ENCODE measurements around the gene YARS1. TPM values are rescaled to one million over a fixed set of nuclear protein-coding genes. Genes with fewer than 3 reads are reported as not detected.
"Not testable (repeated sequence)": the region's sequence is repeated elsewhere in the genome, so short reads cannot be mapped to it uniquely, and the experiment has no call there.

YARS1 gene
- total and polyA plus RNA-seq, 2 of the 13 experiments (the other 11 are each of a cell fraction or from before 2014, with no cell fraction given) = 50.1 to 113 TPM

GRCh38 chr1:32791881-32792280 is 25.3 kb downstream of the YARS1 start:
- ChIA-PET POLR2A (no interaction called here), CTCF (ENCODE audit: low intra/inter-chr PET ratio, low total read pairs) (no interaction called here)
- Histone ChIP-seq H3K4me3 (replicated peaks in 1 of 3; ENCODE audit: insufficient read depth in 1 of 3, low read depth in 2 of 3, low read length in 3 of 3) (no peak overlapping the region), H2AFZ (ENCODE audit: low read length) (no peak overlapping the region), H3K27ac (ENCODE audit: extremely low read length, insufficient read depth, low read length) (no peak overlapping the region), H3K27me3 (ENCODE audit: control insufficient read depth in 1 of 2, insufficient read depth in 2 of 2, low read length in 2 of 2) (no peaks in the 10 kb centered on the region), H3K4me1 (ENCODE audit: insufficient read depth, low read length) (no peaks in the 10 kb centered on the region), H3K36me3 (replicated peaks in 1 of 2; ENCODE audit: control insufficient read depth in 1 of 2, insufficient read depth in 2 of 2, low read length in 2 of 2) (peaks cover 7 to 59% of the 10 kb centered on the region in 2 experiments; a peak in 4 of 5 replicates), H4K20me1 (ENCODE audit: insufficient read depth, low read length) (no peaks in the 10 kb centered on the region), H3K79me2 (ENCODE audit: insufficient read depth, low read length) (no peaks in the 10 kb centered on the region), H3K9ac (ENCODE audit: insufficient read depth, low read depth, low read length) (no peak overlapping the region), H3K9me3 (ENCODE audit: low read length) (no peaks in the 10 kb centered on the region), H3K4me2 (ENCODE audit: low read depth, low read length) (no peak overlapping the region)
- DNase-seq (ENCODE audit: low spot score) (no peak), ATAC-seq (no peak), FAIRE-seq (no peak)
- no peak for TF ChIP-seq LCORL (IDR thresholded peaks at IDR 0.05)
- no peak for TF ChIP-seq LCORL (CRISPR knock-in tag; IDR thresholded peaks at IDR 0.05)
- TF ChIP-seq KDM6A (CRISPR knock-in tag; IDR thresholded peaks at IDR 0.05; ENCODE audit: low read depth) = no peak
- no peak for TF ChIP-seq IRF2 (CRISPR knock-in tag; IDR thresholded peaks at IDR 0.05)
- TF ChIP-seq KLF6 (CRISPR knock-in tag; IDR thresholded peaks at IDR 0.05) = no peak
- no peak for TF ChIP-seq SNAPC2 (CRISPR knock-in tag; IDR thresholded peaks at IDR 0.05)
- TF ChIP-seq ARID3A (IDR thresholded peaks at IDR 0.05; ENCODE audit: low read depth, low read length) = no peak
- BruUV-seq (replicated peaks) = no TSS peak
- in situ Hi-C loops (cut with HindIII; ENCODE audit: extremely low pct_ligation_motif_present, low pct_unique_long_range_greater_than_20kb) (no loop called here), intact Hi-C loops (cut with micrococcal nuclease; ENCODE audit: unreplicated experiment) (no loop called here)
- WGBS (ENCODE audit: low lambda C conversion rate) = 92% methylated on average over 1 of the region's 1 CpG

- H2AFZ ChIP-seq (ENCODE audit: low read length); DNase-seq (ENCODE audit: low spot score); FAIRE-seq; H3K27ac ChIP-seq (ENCODE audit: extremely low read length, insufficient read depth, low read length); in situ Hi-C loops (cut with HindIII; ENCODE audit: extremely low pct_ligation_motif_present, low pct_unique_long_range_greater_than_20kb); H3K9ac ChIP-seq (ENCODE audit: insufficient read depth, low read depth, low read length); ATAC-seq; H3K27me3 ChIP-seq (ENCODE audit: control insufficient read depth in 1 of 2, insufficient read depth in 2 of 2, low read length in 2 of 2); H3K4me2 ChIP-seq (ENCODE audit: low read depth, low read length); H3K9me3 ChIP-seq (ENCODE audit: low read length); H3K4me1 ChIP-seq (ENCODE audit: insufficient read depth, low read length); H3K4me3 ChIP-seq (replicated peaks in 1 of 3; ENCODE audit: insufficient read depth in 1 of 3, low read depth in 2 of 3, low read length in 3 of 3); H3K79me2 ChIP-seq (ENCODE audit: insufficient read depth, low read length); CTCF ChIA-PET (ENCODE audit: low intra/inter-chr PET ratio, low total read pairs); intact Hi-C loops (cut with micrococcal nuclease; ENCODE audit: unreplicated experiment); H4K20me1 ChIP-seq (ENCODE audit: insufficient read depth, low read length); BruUV-seq (replicated peaks): not testable (repeated sequence)
- POLR2A ChIA-PET = interaction anchor here (0.7 kb wide), 1 partner anchor 21 kb away, joined by 3 read pairs; no protein-coding TSS in a partner anchor
- H3K36me3 ChIP-seq (replicated peaks in 1 of 2; ENCODE audit: control insufficient read depth in 1 of 2, insufficient read depth in 2 of 2, low read length in 2 of 2) = peaks cover 16 to 73% of the 10 kb centered on the region in 2 experiments
- 100% methylated on average over 2 of the region's 2 CpGs for WGBS (ENCODE audit: low lambda C conversion rate)
Measured at GRCh38 chr1:32789356-32789755, 27.8 kb downstream of the YARS1 start.

Measured in HepG2 (cell line).